Gastroesophageal sphincter (tissue), 4 donors: ENCODE measurements around the gene ZNF189. TPM values are rescaled to one million over a fixed set of nuclear protein-coding genes. Genes with fewer than 3 reads are reported as not detected.

Source experiments
- ATAC-seq: fragments of 150-250 bp; one replicate; pipeline ENCODE4 v1.9.1; 2016; ENCODE audit warnings: mild to moderate bottlenecking, moderate library complexity
- H3K27ac ChIP-seq, 4 donors: fragments of 200-600 bp; sonication (generic) in 3 of 4; 1 replicate in 3 of 4; 2 replicates in 1 of 4; pipeline ENCODE4 v1.5.1; 2016 to 2019
- H3K27me3 ChIP-seq: fragments of 200-600 bp; sonication (generic); one replicate; pipeline ENCODE4 v1.5.1; 2019
- H3K36me3 ChIP-seq, 2 donors: fragments of 200-600 bp; sonication (generic); one replicate each; pipeline ENCODE4 v1.5.1; 2019; ENCODE audit warnings: control low read depth in 1 of 2
- H3K4me1 ChIP-seq, 3 donors: fragments of 200-600 bp; sonication (generic); 1 replicate in 2 of 3; 2 replicates in 1 of 3; pipeline ENCODE4 v1.5.1; 2016 to 2019; ENCODE audit warnings: control low read depth in 2 of 3
- H3K4me3 ChIP-seq, 2 donors: fragments of 200-600 bp; sonication (generic); one replicate each; pipeline ENCODE4 v1.5.1; 2019; ENCODE audit warnings: mild to moderate bottlenecking in 1 of 2, moderate library complexity in 1 of 2
- H3K9me3 ChIP-seq, 3 donors: fragments of 200-600 bp; sonication (generic); one replicate each; pipeline ENCODE4 v1.5.1; 2017 to 2019; ENCODE audit warnings: control low read depth in 2 of 3
- CTCF ChIP-seq, 4 experiments: fragments of 200-600 bp in 2 of 4; fragments of 450-650 bp in 2 of 4; sonication (generic) in 1 of 4; IDR thresholded peaks; one replicate each; pipeline ENCODE4 v1.5.1; 2017 to 2019; ENCODE audit warnings: antibody characterized with exemption in 4 of 4, mild to moderate bottlenecking in 2 of 4, moderate library complexity in 2 of 4
- EP300 ChIP-seq: sonication (generic); formaldehyde crosslinking; IDR thresholded peaks from one replicate; pipeline ENCODE4 v1.6.1; 2017; ENCODE audit warnings: antibody characterized with exemption, mild to moderate bottlenecking
- POLR2A ChIP-seq, 2 donors: fragments of 450-650 bp; IDR thresholded peaks; one replicate each; pipeline ENCODE4 v1.6.1; 2017; ENCODE audit warnings: antibody characterized with exemption in 2 of 2, mild to moderate bottlenecking in 2 of 2, moderate library complexity in 1 of 2
- POLR2AphosphoS5 ChIP-seq: sonication (generic); formaldehyde crosslinking; IDR thresholded peaks from one replicate; pipeline ENCODE4 v1.6.1; 2017; ENCODE audit warnings: antibody characterized with exemption
- WGBS, 2 donors: methylation state at CpG; one replicate each; pipeline ENCODE4 v1.1.5; 2018; ENCODE audit warnings: low coverage in 1 of 2; 5-methylcytosine and 5-hydroxymethylcytosine counted together
- total RNA-seq, 4 donors: library from RNA; depleted of rRNA; stranded (reverse); fragments of >200 nt; gene quantifications; one replicate each; pipeline ENCODE4 v1.1.0, GENCODE V29; 2016

ZNF189 gene
- total RNA-seq, 4 donors from 2014 or later: 19.0 to 21.9 (median 20.5) TPM

- no peak for TF ChIP-seq EP300
- no peak for TF ChIP-seq POLR2A (IDR thresholded peaks at IDR 0.05)
- TF ChIP-seq POLR2AphosphoS5: no peak
- no peaks in the 10 kb centered on the region for H3K9me3 ChIP-seq
- no peaks in the 10 kb centered on the region for H3K36me3 ChIP-seq
- no peak for ATAC-seq
- no peak overlapping the region for H3K27ac ChIP-seq
- no peak overlapping the region for H3K4me3 ChIP-seq
- H3K27me3 ChIP-seq: no peaks in the 10 kb centered on the region
- no peaks in the 10 kb centered on the region for H3K4me1 ChIP-seq
Measured at GRCh38 chr9:101365181-101365580, 33.5 kb upstream of the ZNF189 start.

- 41 to 61% methylated on average over 5 of the region's 5 CpGs for WGBS, 2 donors
- ATAC-seq: no peak
- Histone ChIP-seq H3K4me1 (no peaks in the 10 kb centered on the region), H3K27me3 (no peaks in the 10 kb centered on the region), H3K4me3 (no peak overlapping the region), H3K27ac (no peak overlapping the region), H3K9me3 (no peaks in the 10 kb centered on the region), H3K36me3 (no peaks in the 10 kb centered on the region)
- TF ChIP-seq EP300 (no peak), CTCF (IDR thresholded peaks at IDR 0.05) (no peak), POLR2A (IDR thresholded peaks at IDR 0.05) (no peak), POLR2AphosphoS5 (no peak)
Measured at GRCh38 chr9:101366038-101366756, 32.5 kb upstream of the ZNF189 start.

GRCh38 chr9:101367323-101367722, 31.3 kb upstream of the ZNF189 start:
- Histone ChIP-seq H3K4me3 (no peak overlapping the region), H3K27ac (no peak overlapping the region), H3K36me3 (no peaks in the 10 kb centered on the region), H3K27me3 (no peaks in the 10 kb centered on the region), H3K9me3 (no peaks in the 10 kb centered on the region), H3K4me1 (no peaks in the 10 kb centered on the region)
- 89 to 97% methylated on average over 1 to 3 of the region's 3 CpGs for WGBS, 2 donors
- no peak for ATAC-seq
- TF ChIP-seq EP300 (no peak), CTCF (IDR thresholded peaks at IDR 0.05) (no peak), POLR2AphosphoS5 (no peak), POLR2A (IDR thresholded peaks at IDR 0.05) (no peak)

- no peak for TF ChIP-seq POLR2A (IDR thresholded peaks at IDR 0.05)
- TF ChIP-seq POLR2AphosphoS5: no peak
- no peak for TF ChIP-seq CTCF (IDR thresholded peaks at IDR 0.05)
- no peak for TF ChIP-seq EP300
- no peak for ATAC-seq
- H3K9me3 ChIP-seq: no peaks in the 10 kb centered on the region
- H3K4me3 ChIP-seq: no peak overlapping the region
- H3K27ac ChIP-seq: no peak overlapping the region
- 79 to 88% methylated on average over 2 of the region's 2 CpGs for WGBS, 2 donors
- no peaks in the 10 kb centered on the region for H3K36me3 ChIP-seq
- no peaks in the 10 kb centered on the region for H3K4me1 ChIP-seq
- no peaks in the 10 kb centered on the region for H3K27me3 ChIP-seq
Measured at GRCh38 chr9:101369286-101369685, 29.4 kb upstream of the ZNF189 start.

- TF ChIP-seq EP300 (no peak), POLR2AphosphoS5 (no peak), CTCF (IDR thresholded peaks at IDR 0.05) (no peak), POLR2A (IDR thresholded peaks at IDR 0.05) (no peak)
- 66 to 76% methylated on average over 1 to 2 of the region's 2 CpGs for WGBS, 2 donors
- no peak for ATAC-seq
Measured at GRCh38 chr9:101369884-101370531, 28.6 kb upstream of the ZNF189 start.

More at GRCh38 chr9:101369884-101370531, 28.6 kb upstream of the ZNF189 start:
- Histone ChIP-seq H3K27me3 (no peaks in the 10 kb centered on the region), H3K4me3 (no peak overlapping the region), H3K4me1 (no peaks in the 10 kb centered on the region), H3K27ac (no peak overlapping the region), H3K9me3 (no peaks in the 10 kb centered on the region), H3K36me3 (no peaks in the 10 kb centered on the region)
